ENCODE measurements around the gene PELI3.
"Not testable (repeated sequence)": the region's sequence is repeated elsewhere in the genome, so short reads cannot be mapped to it uniquely, and the experiment has no call there.

PELI3 gene

GRCh38 chr11:66448523-66448922 lies 18.2 kb upstream of the PELI3 start:
- no peak for DNase-seq

DNA sequence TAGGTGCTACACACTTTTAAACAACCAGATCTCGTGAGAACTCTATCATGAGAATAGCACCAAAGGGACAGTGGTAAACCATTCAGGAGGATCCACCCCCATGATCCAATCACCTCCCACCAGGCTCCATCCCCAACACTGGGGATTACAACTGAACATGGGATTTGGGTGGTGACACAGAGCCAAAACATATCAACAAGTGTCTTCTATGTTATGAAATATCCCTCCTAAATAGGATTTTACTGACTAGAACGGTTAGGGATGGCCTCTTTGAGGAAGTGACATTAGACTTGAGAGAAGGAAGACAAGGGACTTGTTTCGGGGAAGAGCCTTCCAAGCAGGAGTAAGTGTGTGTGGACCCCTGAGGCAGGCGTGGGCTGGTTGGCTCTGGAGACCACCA lies 16.1 kb upstream of the PELI3 start:
- DNase-seq, result no peak

DNA sequence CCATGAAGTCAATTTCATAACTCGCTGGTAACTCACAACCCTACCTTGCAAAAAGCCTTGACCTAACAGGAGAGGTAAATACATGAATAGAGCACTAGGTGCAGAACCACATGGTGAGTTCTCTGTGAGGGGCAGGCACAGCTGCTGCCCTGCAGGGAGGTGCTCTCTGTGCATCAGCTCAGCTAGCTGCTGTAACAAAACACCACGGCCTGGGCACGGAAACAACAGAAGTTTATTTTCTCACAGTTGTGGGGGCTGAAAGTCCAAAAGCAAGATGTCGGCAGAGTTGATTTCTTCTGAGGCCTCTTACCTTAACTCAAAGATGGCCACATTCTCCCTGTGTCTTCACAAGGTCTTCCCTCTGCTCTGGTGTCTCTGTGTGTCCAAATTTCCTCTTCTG lies 15.0 kb upstream of the PELI3 start:
- DNase-seq, result no peak

- no peak for DNase-seq
Observed at GRCh38 chr11:66454247-66454646, 12.5 kb upstream of the PELI3 start.

GRCh38 chr11:66454828-66455227 lies 11.9 kb upstream of the PELI3 start:
- DNase-seq, result no peak

DNA sequence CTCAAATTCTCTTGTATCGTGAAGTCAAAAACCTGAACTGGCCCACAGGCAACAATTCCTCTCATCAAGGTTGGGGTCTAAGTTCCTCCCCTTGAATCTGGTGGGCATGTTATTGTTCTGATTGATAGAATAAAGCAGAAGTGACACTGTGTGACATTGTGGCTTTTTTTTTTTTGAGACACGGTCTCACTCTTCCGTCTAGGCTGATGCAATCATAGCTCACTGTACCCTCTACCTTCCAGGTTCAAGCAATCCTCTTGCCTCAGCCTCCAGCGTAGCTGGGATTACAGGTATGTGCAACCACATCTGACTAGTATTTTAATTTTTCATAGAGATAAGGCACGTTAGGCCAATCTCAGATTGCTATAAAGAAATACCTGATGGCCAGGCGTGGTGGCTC lies 8.9 kb upstream of the PELI3 start:
- no peak for DNase-seq

DNA sequence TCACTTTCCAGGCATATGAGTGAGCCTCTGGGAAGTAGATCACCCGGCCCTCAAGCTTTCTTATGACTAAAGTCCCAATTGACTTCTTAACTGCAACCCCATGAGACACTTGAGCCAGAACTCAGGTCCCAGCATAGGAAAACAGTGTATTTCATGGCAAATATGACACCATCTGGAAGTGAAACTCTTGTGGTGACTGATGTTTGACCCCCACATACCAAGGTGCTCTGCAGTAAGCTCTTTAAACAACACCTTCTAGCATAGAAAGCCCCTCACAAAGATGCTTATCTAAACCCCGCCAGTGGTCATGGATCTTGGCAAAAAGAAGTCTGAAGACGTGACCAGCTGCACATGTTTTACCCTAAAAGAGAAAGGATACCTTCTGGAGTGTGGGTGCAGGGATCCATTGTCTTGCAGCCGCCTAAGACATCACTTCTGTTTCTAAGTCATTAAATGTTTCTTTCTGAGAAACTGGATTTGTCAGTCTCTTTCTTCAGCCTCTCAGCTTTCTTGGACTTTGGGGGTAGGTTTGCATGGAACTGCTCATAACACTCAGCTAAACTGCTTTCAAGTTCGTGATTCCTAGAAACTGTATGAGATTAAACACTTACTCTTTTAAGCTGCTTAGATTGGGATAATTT lies 7.4 kb upstream of the PELI3 start:
- DNase-seq, result no peak

DNA sequence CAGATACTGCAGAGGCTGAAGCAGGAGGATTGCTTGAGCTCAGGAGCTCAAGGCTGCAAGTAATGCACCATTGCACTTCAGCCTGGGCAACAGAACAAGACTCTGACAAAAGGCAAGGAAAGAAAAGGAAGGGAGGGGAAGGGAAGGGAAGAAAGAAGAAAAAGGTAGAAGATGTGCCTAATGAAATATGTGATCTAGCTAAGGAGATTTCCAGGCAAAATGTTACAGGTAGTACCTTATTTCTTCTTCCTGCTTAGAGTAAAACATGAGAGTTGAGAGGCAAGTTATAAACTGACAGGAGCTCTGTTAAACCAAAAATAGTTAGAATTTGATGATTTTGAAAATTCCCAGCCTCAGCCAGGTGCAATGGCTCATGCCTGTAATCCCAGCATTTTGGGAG lies 4.7 kb upstream of the PELI3 start:
- DNase-seq, result no peak

DNA sequence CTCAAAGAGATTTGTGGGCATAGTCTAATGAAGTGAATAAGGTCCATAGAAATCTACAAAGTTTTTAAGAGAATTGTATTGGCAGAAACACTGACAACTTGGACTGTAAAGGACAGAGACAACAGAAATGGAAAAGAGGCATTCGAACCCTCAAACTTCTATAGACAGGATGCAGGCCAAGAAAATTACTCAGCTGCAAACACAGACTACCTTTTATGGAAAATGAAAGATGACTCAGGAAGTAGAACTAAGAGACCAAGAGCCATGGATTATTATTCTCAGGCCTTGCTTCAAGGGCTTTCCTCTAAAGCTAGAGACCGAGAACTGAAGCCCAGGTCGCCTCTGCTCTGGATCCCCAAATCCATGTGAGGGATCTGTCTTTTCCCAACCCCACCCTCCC lies 3.8 kb upstream of the PELI3 start:
- no peak for DNase-seq

DNA sequence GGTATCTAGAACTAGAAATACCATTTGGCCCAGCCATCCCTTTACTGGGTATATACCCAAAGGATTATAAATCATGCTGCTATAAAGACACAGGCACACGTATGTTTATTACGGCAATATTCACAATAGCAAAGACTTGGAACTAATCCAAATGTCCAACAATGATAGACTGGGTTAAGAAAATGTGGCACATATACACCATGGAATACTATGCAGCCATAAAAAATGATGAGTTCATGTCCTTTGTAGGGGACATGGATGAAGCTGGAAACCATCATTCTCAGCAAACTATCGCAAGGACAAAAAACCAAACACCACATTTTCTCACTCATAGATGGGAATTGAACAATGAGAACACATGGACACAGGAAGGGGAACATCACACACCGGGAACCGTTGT lies 2.6 kb upstream of the PELI3 start:
- DNase-seq, result not testable (repeated sequence)

DNA sequence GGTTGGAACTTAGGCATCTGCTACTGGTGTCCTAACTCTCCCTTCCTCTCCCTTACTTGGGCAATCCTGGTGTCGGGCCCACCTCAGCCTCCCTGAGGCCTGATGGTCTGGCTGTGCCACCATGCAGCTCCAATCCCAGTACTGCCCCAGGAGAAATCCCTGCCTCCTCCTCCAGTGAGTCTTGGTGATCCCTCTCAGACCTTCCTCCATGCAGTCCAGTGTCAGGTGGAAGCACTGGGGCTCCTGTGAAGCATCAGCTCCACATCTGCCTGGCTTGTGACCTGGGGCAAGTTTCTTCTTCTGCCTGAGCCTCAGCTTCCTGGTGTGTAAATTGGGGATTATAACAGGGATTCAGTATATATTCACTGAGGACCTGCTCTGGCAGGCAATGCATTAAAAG lies 1.8 kb upstream of the PELI3 start:
- no peak for DNase-seq

DNA sequence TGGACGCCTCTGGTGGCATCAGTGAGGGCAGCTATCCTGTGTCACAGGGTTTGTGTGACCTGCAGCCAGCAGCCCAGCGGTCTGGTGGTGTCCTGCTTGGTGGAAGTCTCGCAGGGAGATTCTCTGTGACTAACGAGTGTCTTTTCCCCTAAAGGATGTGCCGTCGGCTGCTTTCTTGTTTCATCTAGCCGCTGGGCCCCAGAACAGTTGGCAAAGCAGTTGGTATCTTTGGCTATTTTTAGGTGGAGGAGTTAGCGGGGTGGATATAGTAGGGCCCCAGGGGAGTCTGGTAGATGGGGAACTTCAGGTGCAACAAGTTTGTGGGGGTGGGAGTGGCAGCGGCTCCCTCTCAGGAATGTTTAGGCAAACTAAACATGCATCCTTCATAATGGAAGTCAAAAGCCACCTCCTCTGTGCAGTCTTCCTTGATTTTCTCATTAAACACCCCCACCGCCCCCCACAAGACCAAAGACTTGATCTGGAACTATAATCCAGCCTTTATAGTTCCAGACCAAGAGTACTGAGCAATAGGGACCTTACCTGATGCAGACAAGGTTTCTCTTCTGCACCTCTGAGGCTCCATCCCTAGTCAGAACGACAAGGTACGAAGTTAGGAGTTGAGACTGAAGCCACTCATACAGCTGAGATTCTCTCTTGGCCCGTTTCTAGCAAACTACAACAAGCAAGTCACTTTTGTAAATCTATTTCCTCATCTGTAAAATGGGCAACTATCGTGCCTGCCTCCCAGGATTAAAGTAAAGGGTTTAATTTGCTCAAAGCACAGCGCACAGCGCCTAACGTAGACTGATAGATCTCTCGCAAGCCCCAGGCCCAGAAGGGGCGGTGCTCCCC lies 1.1 kb upstream of the PELI3 start:
- no peak for DNase-seq

DNA sequence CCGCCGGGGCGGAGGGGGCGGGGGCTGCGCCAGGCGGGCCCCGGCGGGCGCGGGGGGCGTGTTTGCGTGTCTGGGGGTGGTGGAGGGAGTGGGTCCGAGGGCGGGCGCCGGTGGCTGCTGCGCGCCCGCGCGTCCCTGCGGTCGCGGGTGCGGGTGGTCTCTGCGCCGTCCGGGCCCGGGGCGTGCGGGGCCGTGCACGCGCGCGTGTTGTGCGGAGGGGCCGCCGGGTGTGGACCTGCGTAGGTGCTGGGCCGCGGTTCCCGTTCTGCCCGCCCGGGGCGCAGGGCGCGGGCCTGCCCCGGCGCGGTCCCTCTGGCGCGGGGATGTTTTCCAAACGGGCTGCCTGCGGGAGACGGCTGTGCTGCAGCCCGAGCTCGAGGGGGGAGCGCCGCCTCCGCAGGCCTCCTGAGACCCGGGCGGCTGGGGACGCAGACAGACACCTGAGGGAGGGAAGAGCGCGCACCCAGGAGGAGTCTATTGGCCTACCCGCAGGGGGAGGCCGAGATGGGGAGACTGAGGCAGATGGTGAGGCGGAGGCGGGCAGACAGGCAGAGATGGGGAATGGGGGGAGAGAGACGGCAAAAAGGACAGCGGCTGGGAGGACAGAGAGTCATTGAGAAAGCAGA lies 442 bp downstream of the PELI3 start:
- no peak for DNase-seq

DNA sequence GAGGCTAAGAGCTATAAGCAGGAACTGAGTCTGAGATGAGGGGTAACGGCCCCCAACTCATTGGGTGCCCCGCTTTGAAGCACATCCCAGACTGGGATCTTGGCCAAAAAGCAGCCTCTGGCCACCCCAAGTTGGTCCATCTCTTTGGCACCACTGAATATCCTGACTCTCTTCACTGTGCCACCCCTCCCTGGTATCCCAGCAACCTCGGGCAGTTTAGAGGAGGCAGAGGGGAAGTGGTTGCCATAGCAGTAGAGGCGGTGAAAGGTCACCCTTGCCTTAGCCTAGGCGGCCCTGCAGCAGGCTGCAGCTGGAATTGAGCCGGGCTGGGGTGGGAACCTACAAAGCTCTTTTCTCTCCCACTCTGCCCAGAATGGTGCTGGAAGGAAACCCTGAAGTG lies 1.1 kb downstream of the PELI3 start:
- DNase-seq, result no peak

- DNase-seq, result no peak
Observed at GRCh38 chr11:66468691-66469090, 2.0 kb downstream of the PELI3 start.

- no peak for DNase-seq
Observed at GRCh38 chr11:66469441-66469840, 2.7 kb downstream of the PELI3 start.

DNA sequence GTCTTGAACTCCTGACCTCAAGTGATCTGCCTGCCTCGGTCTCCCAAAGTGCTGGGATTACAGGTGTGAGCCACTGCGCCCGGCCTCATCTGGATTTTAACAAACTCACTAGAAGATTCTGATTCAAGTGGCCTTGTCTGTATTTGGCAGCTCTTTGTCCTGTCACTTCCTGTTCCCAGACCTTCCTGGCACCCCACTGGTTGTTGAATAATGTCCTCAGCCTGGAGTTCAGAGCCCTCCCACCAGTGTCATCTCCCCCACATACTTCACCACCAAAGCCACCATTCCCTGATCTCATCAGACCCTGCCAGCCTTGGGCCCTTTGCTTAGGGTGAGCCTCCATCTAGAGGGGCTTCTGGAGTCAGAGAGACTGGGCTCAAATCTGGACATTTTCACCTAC lies 3.3 kb downstream of the PELI3 start:
- DNase-seq, result no peak

DNA sequence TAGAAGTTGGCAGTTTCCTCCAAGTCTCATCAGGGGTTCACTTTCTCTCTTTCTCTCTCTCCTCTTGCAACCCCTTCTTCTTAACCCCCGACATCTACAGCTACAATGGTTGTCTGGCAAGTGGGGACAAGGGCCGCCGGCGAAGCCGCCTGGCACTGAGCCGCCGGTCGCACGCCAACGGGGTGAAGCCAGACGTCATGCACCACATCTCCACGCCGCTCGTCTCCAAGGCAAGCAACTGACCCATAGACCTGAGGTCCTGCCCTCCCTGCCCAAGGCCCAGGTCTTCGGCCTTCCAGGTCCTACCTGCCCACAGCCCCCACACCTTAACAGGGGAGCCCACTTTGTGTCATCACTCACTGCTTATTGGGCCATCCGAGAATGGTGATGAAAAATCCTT lies 4.4 kb downstream of the PELI3 start:
- DNase-seq, result no peak

GRCh38 chr11:66472054-66472453 lies 5.3 kb downstream of the PELI3 start:
- no peak for DNase-seq

- no peak for DNase-seq
Observed at GRCh38 chr11:66473167-66473566, 6.5 kb downstream of the PELI3 start.

- no peak for DNase-seq
Observed at GRCh38 chr11:66473608-66474515, 7.2 kb downstream of the PELI3 start.

- no peak for DNase-seq
Observed at GRCh38 chr11:66475349-66476172, 8.9 kb downstream of the PELI3 start.
